GM12878 (cell line): ENCODE data around the gene MPP2. TPM values are rescaled to one million over a fixed set of nuclear protein-coding genes. Genes with fewer than 3 reads are reported as not detected.

Source experiments
- ATAC-seq: fragments of 200-7000 bp; cut with Tn5 transposase; 3 replicates; pipeline ENCODE4 v1.9.1; 2020; ENCODE audit warnings: mild to moderate bottlenecking, moderate library complexity
- BruUV-seq: library from RNA; stranded (reverse); fragments of 400-500 nt; replicated peaks from 2 replicates; lab custom pipeline; 2021; lab: Mats Ljungman, UMichigan
- CTCF ChIA-PET: fragments of 300-600 bp; sonication (Branson Sonifier 250); formaldehyde crosslinking; extraction: SDS; loops from one replicate; lab custom pipeline; 2021; ENCODE audit warnings: inconsistent platforms; lab: Yijun Ruan, JAX
- POLR2A ChIA-PET: fragments of 350-600 bp; formaldehyde crosslinking; extraction: SDS; loops from one replicate; lab custom pipeline; 2021; ENCODE audit warnings: inconsistent platforms; lab: Charles Lee
- RAD21 ChIA-PET: fragments of 300-600 bp; sonication (Branson Sonifier 250); formaldehyde crosslinking; loops from one replicate; lab custom pipeline; 2023; ENCODE audit warnings: antibody characterized with exemption; ENCODE audit not compliant: unreplicated experiment; lab: Charles Lee
- SMC1A ChIA-PET: fragments of 300-600 bp; sonication (Branson Sonifier 250); formaldehyde crosslinking; loops from one replicate; lab custom pipeline; 2023; ENCODE audit not compliant: unreplicated experiment, uncharacterized antibody; lab: Charles Lee
- DNase-seq: peaks from one replicate; pipeline ENCODE4 v3.0.0-alpha.2; 2011; ENCODE audit warnings: low read depth, low spot score
- FAIRE-seq: peaks from 3 replicates; lab custom pipeline; 2011; peaks lifted over from hg19 to GRCh38; lab: Jason Lieb, UNC
- H2AFZ ChIP-seq: 2 replicates; pipeline ENCODE4 v1.6.0; 2011; ENCODE audit warnings: low read depth, low read length, control low read depth; ENCODE audit not compliant: control insufficient read depth
- H3K27ac ChIP-seq: 2 replicates; pipeline ENCODE4 v1.5.1; 2011; ENCODE audit warnings: control low read depth; ENCODE audit not compliant: control insufficient read depth, insufficient read depth
- H3K27me3 ChIP-seq, 2 experiments: replicated peaks in 1 of 2; 2 replicates each; pipeline versions ENCODE4 v1.6.0 to v1.6.1; 2011; ENCODE audit warnings: low read length in 1 of 2; ENCODE audit not compliant: control insufficient read depth in 2 of 2, insufficient read depth in 2 of 2
- H3K36me3 ChIP-seq, 2 experiments: 2 replicates each; pipeline ENCODE4 v1.5.1; 2011; ENCODE audit warnings: low read length in 1 of 2; ENCODE audit not compliant: control insufficient read depth in 2 of 2, insufficient read depth in 2 of 2
- H3K4me1 ChIP-seq: 2 replicates; pipeline ENCODE4 v1.6.1; 2011; ENCODE audit warnings: mild to moderate bottlenecking, low read length, moderate library complexity, mixed read lengths; ENCODE audit not compliant: control insufficient read depth, insufficient read depth
- H3K4me2 ChIP-seq: 2 replicates; pipeline ENCODE4 v1.6.0; 2011; ENCODE audit warnings: control low read depth; ENCODE audit not compliant: control insufficient read depth, insufficient read depth
- H3K4me3 ChIP-seq: fragments of 200-600 bp; sonication (generic); 2 replicates; pipeline ENCODE4 v1.5.1; 2016
- H3K79me2 ChIP-seq: 2 replicates; pipeline ENCODE4 v1.6.0; 2011; ENCODE audit warnings: low read length; ENCODE audit not compliant: control insufficient read depth, insufficient read depth
- H3K9ac ChIP-seq: 2 replicates; pipeline ENCODE4 v1.8.0; 2011; ENCODE audit warnings: low read length, control low read depth, mixed read lengths; ENCODE audit not compliant: control insufficient read depth, insufficient read depth
- H3K9me3 ChIP-seq: replicated peaks from 3 replicates; pipeline ENCODE4 v1.5.1; 2011; ENCODE audit warnings: mild to moderate bottlenecking, low read length; ENCODE audit not compliant: control insufficient read depth, insufficient read depth
- H4K20me1 ChIP-seq: 2 replicates; pipeline ENCODE4 v1.6.0; 2011; ENCODE audit not compliant: control insufficient read depth, insufficient read depth
- ASH2L ChIP-seq: fragments of 300-600, 200-600 bp; sonication (generic); IDR thresholded peaks from 2 replicates; pipeline ENCODE4 v1.6.1; 2017; ENCODE audit warnings: low read depth, mild to moderate bottlenecking, borderline replicate concordance
- KAT2A ChIP-seq: conservative IDR thresholded peaks from 2 replicates; pipeline ENCODE4 v1.6.1; 2011; ENCODE audit warnings: low read depth, low read length; ENCODE audit not compliant: control insufficient read depth
- MLLT1 ChIP-seq: fragments of 450-650 bp; IDR thresholded peaks from 2 replicates; pipeline ENCODE4 v1.6.1; 2016; ENCODE audit warnings: mild to moderate bottlenecking
- PAX8 ChIP-seq: fragments of 450-650 bp; IDR thresholded peaks from 2 replicates; pipeline ENCODE4 v1.6.1; 2017; ENCODE audit warnings: mild to moderate bottlenecking, moderate library complexity
- POLR2AphosphoS5 ChIP-seq: IDR thresholded peaks from 2 replicates; pipeline ENCODE4 v1.6.1; 2011; ENCODE audit warnings: mild to moderate bottlenecking, low read length, inconsistent platforms
- RCOR1 ChIP-seq: conservative IDR thresholded peaks from 2 replicates; pipeline ENCODE4 v1.6.1; 2012; ENCODE audit warnings: low read depth, low read length, improper control_type of control experiment
- RUNX3 ChIP-seq: IDR thresholded peaks from 2 replicates; pipeline ENCODE4 v1.6.1; 2012; ENCODE audit warnings: low read length, inconsistent platforms
- SUZ12 ChIP-seq: fragments of 200-600 bp; sonication (generic); IDR thresholded peaks from one replicate; pipeline ENCODE4 v1.6.1; 2018; ENCODE audit warnings: antibody characterized with exemption, mild to moderate bottlenecking; ENCODE audit not compliant: unreplicated experiment
- TAF1 ChIP-seq: IDR thresholded peaks from 2 replicates; pipeline ENCODE4 v1.6.1; 2011; ENCODE audit warnings: mild to moderate bottlenecking, low read depth, low read length, borderline replicate concordance
- TCF3 ChIP-seq: IDR thresholded peaks from 2 replicates; pipeline ENCODE4 v1.6.1; 2012; ENCODE audit warnings: low read depth, mild to moderate bottlenecking, low read length, borderline replicate concordance; ENCODE audit not compliant: insufficient read depth
- ZBTB11 ChIP-seq: fragments of 450-650 bp; formaldehyde crosslinking; IDR thresholded peaks from 2 replicates; pipeline ENCODE4 v1.5.0; 2022; ENCODE audit warnings: mild to moderate bottlenecking, missing genetic modification characterization
- ZBTB4 ChIP-seq: fragments of 450-650 bp; formaldehyde crosslinking; IDR thresholded peaks from 2 replicates; pipeline ENCODE4 v1.4.0; 2022; ENCODE audit warnings: mild to moderate bottlenecking, moderate library complexity
- ZSCAN29 ChIP-seq: fragments of 450-650 bp; IDR thresholded peaks from 2 replicates; pipeline ENCODE4 v1.6.1; 2017; ENCODE audit warnings: mild to moderate bottlenecking, moderate library complexity
- WGBS: methylation state at CpG from one replicate; pipeline ENCODE4 v1.1.6; 2016; ENCODE audit warnings: low lambda C conversion rate; ENCODE audit not compliant: insufficient replicate concordance, insufficient coverage; ENCODE audit errors: missing lambda C conversion rate; 5-methylcytosine and 5-hydroxymethylcytosine counted together
- in situ Hi-C: fragments of 300-500 bp; cut with MboI; formaldehyde crosslinking; loops from 9 replicates; pipeline ENCODE4 v1.14.3; 2018; ENCODE audit warnings: mixed read lengths
- intact Hi-C: fragments of 100-400 bp; cut with micrococcal nuclease; formaldehyde crosslinking; loops from one replicate; pipeline ENCODE4 v1.14.2; 2022; ENCODE audit not compliant: unreplicated experiment
- polyA plus RNA-seq, 11 experiments: library from polyadenylated mRNA; depleted of rRNA in 4 of 11; unstranded in 6 of 11; stranded (reverse) in 5 of 11; fragments of >200 nt; fragmentation: Nextera tagmentation in 4 of 11; fragmentation: Illumina TruSeq in 1 of 11; extraction: Ambion mirVana in 4 of 11; extraction: Trizol in 1 of 11; gene quantifications; 1 replicate in 1 of 11; 2 replicates in 10 of 11; pipeline versions ENCODE4 v1.2.1 to v1.2.3, GENCODE V29; 2011 to 2016; ENCODE audit warnings: inconsistent platforms in 2 of 11, missing spikeins in 2 of 11, low read depth in 1 of 11
- total RNA-seq, 4 experiments: library from RNA; depleted of rRNA in 3 of 4; stranded (reverse); fragments of >200 nt in 3 of 4; fragmentation: Illumina TruSeq in 1 of 4; extraction: Trizol in 1 of 4; gene quantifications; 2 replicates each; pipeline versions ENCODE4 v1.2.1 to v1.2.3, GENCODE V29; 2013 to 2021

The MPP2 gene
- total and polyA plus RNA-seq, 10 of the 15 experiments (the other 5 are each of a cell fraction or from before 2014, with no cell fraction given): 0.02 to 0.23 (median 0.15) TPM; not detected in 2

- no TSS peak for BruUV-seq
- no peak for DNase-seq
- RAD21 ChIA-PET: interaction anchor here (0.7 to 1.7 kb wide), 2 partner anchors 17 to 226 kb away, joined by 3 to 4 read pairs; no protein-coding TSS in a partner anchor
- in situ Hi-C loops: loop anchor here (5.0 kb wide), 3 partner anchors 50 to 225 kb away; no protein-coding TSS in a partner anchor
- Histone ChIP-seq H3K79me2 (no peaks in the 10 kb centered on the region), H3K4me3 (no peak within 1 kb of the TSS), H2AFZ (no peak within 1 kb of the TSS), H3K9me3 (no peaks in the 10 kb centered on the region), H3K4me1 (0 out of 2 replicates have a peak, but pooled peaks cover 4% of the 10 kb centered on the region), H3K27ac (no peak within 1 kb of the TSS), H4K20me1 (no peaks in the 10 kb centered on the region), H3K27me3 (no peaks in the 10 kb centered on the region; a peak in 1 of 4 replicates), H3K9ac (no peak within 1 kb of the TSS), H3K36me3 (no peaks in the 10 kb centered on the region), H3K4me2 (no peak within 1 kb of the TSS)
- POLR2A ChIA-PET: interaction anchor here (0.5 kb wide), 1 partner anchor 1288 kb away, joined by 6 read pairs; no protein-coding TSS in a partner anchor
- intact Hi-C loops: no loop called here
- SMC1A ChIA-PET: interaction anchor here (2.3 kb wide), 1 partner anchor 226 kb away, joined by 19 read pairs; no protein-coding TSS in a partner anchor
- ATAC-seq: no peak
- no peak for FAIRE-seq
- 33% methylated on average over 17 of the region's 17 CpGs for WGBS
- CTCF ChIA-PET: interaction anchor here (2.5 to 5.2 kb wide), 4 partner anchors 28 to 227 kb away, joined by 14 to 56 read pairs (median 32); partner anchors contain the start of gene ASB16
- TF ChIP-seq ZSCAN29 (no peak), KAT2A (no peak), POLR2AphosphoS5 (no peak), TAF1 (no peak), MLLT1 (no peak), RCOR1 (no peak), TCF3 (no peak), ZBTB4 (CRISPR knock-in tag) (no peak), ZBTB11 (CRISPR knock-in tag) (no peak), PAX8 (no peak), ASH2L (no peak), SUZ12 (no peak), RUNX3 (no peak)
Measured at GRCh38 chr17:43942051-43942685, 34.8 kb upstream of the MPP2 start, which contains the start of gene PPY. TSS of gene PPY (minus strand) at chr17:43942476. CDS start at chr17:43941654, 822 bp downstream.
